ENCODE results near the gene TAF4B.
A peak's percentile ranks its signal among the peaks of the same experiment; 100 is the strongest.

TAF4B gene

DNA sequence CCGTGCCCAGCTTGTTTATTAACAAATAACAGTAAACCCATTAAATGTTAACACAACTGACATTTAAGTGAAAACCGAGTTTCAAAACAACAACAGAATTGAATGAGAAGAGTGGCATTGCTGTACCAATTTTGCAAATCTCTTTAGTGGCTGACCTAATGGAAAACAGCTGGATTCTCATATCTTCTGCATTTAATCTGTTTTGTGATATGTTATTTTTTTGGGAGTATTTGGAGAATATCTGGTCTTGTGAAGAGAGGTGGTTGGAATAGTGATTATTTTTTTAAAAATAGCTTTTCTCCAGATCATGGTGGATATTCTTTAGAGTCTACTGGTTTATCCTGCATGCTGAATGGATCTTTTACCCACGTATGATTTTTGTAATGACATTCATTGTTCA is 51.1 kb downstream of the TAF4B start:
- Histone ChIP-seq H3K27ac (no peak overlapping the region), H3K4me3 (IDR thresholded peaks at IDR 0.05; ENCODE audit: insufficient read depth, low read depth, low read length) (no peak overlapping the region), H3K36me3 (ENCODE audit: insufficient read depth) (peaks cover 35% of the 10 kb centered on the region; the same call in 1 of the 2 replicates), H2AFZ (ENCODE audit: low read depth) (no peak overlapping the region), H3K79me2 (ENCODE audit: insufficient read depth, low read depth) (no peaks in the 10 kb centered on the region; the same call in 1 of the 2 replicates), H3K27me3 (ENCODE audit: insufficient read depth, low read depth) (no peaks in the 10 kb centered on the region), H3K4me2 (no peak overlapping the region), H3K4me1 (ENCODE audit: low read depth, poor library complexity, severe bottlenecking) (peaks cover 39% of the 10 kb centered on the region), H3K9ac (no peak overlapping the region), H4K20me1 (ENCODE audit: insufficient read depth) (no peaks in the 10 kb centered on the region)
- TF ChIP-seq, protein P1, sequence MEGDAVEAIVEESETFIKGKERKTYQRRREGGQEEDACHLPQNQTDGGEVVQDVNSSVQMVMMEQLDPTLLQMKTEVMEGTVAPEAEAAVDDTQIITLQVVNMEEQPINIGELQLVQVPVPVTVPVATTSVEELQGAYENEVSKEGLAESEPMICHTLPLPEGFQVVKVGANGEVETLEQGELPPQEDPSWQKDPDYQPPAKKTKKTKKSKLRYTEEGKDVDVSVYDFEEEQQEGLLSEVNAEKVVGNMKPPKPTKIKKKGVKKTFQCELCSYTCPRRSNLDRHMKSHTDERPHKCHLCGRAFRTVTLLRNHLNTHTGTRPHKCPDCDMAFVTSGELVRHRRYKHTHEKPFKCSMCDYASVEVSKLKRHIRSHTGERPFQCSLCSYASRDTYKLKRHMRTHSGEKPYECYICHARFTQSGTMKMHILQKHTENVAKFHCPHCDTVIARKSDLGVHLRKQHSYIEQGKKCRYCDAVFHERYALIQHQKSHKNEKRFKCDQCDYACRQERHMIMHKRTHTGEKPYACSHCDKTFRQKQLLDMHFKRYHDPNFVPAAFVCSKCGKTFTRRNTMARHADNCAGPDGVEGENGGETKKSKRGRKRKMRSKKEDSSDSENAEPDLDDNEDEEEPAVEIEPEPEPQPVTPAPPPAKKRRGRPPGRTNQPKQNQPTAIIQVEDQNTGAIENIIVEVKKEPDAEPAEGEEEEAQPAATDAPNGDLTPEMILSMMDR (conservative IDR thresholded peaks at IDR 0.05; ENCODE audit: low read depth, low read length) = no peak

DNA sequence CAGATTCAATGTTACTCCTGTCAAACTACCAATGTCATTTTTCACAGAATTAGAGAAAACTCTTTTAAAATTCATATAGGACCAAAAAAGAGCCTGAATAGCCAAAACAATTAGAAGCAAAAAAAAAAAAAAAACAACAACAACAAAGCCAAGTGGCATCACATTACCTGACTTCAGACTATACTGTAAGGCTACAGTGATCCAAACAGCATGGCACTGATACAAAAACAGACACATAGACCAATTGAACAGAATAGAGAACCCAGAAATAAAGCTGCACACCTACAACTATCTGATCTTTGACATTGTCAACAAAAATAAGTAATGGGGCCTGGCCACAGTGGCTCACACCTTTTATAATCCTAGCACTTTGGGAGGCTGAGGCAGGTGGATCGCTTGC is 53.2 kb downstream of the TAF4B start:
- H3K36me3 ChIP-seq (ENCODE audit: insufficient read depth) = peaks cover 36% of the 10 kb centered on the region; the same call in 1 of the 2 replicates
- H3K27ac ChIP-seq = no peak overlapping the region
- no peak overlapping the region for H3K4me3 ChIP-seq (IDR thresholded peaks at IDR 0.05; ENCODE audit: insufficient read depth, low read depth, low read length)
- no peak overlapping the region for H2AFZ ChIP-seq (ENCODE audit: low read depth)
- H3K9ac ChIP-seq = no peak overlapping the region
- no peaks in the 10 kb centered on the region for H4K20me1 ChIP-seq (ENCODE audit: insufficient read depth)
- no peaks in the 10 kb centered on the region; the same call in 1 of the 2 replicates for H3K79me2 ChIP-seq (ENCODE audit: insufficient read depth, low read depth)
- TF ChIP-seq, protein P1 (conservative IDR thresholded peaks at IDR 0.05; ENCODE audit: low read depth, low read length) = no peak
- no peaks in the 10 kb centered on the region for H3K27me3 ChIP-seq (ENCODE audit: insufficient read depth, low read depth)
- no peak overlapping the region for H3K4me2 ChIP-seq
- peaks cover 39% of the 10 kb centered on the region for H3K4me1 ChIP-seq (ENCODE audit: low read depth, poor library complexity, severe bottlenecking)

DNA sequence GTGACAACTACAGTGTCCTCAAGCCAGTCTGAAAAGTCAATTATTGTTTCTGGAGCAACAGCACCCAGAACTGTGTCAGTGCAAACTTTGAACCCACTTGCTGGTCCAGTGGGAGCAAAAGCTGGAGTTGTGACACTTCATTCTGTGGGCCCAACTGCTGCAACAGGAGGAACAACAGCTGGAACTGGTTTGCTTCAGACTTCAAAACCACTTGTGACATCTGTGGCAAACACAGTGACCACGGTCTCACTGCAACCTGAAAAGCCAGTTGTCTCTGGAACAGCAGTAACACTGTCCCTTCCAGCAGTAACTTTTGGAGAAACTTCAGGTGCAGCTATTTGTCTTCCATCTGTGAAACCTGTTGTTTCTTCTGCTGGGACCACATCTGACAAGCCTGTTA is 59.8 kb downstream of the TAF4B start:
- H3K27ac ChIP-seq = peak overlapping the region; percentile 36; the same call in 1 of the 2 replicates
- TF ChIP-seq, protein P1 (conservative IDR thresholded peaks at IDR 0.05; ENCODE audit: low read depth, low read length) = no peak
- no peaks in the 10 kb centered on the region for H3K27me3 ChIP-seq (ENCODE audit: insufficient read depth, low read depth)
- peaks cover 22% of the 10 kb centered on the region; the same call in 1 of the 2 replicates for H3K36me3 ChIP-seq (ENCODE audit: insufficient read depth)
- no peak overlapping the region for H3K4me3 ChIP-seq (IDR thresholded peaks at IDR 0.05; ENCODE audit: insufficient read depth, low read depth, low read length)
- peaks cover 91% of the 10 kb centered on the region for H3K4me1 ChIP-seq (ENCODE audit: low read depth, poor library complexity, severe bottlenecking)
- H3K9ac ChIP-seq = no peak overlapping the region
- no peak overlapping the region; the same call in 1 of the 2 replicates for H3K4me2 ChIP-seq
- H3K79me2 ChIP-seq (ENCODE audit: insufficient read depth, low read depth) = peaks cover 47% of the 10 kb centered on the region
- no peak overlapping the region for H2AFZ ChIP-seq (ENCODE audit: low read depth)
- no peaks in the 10 kb centered on the region for H4K20me1 ChIP-seq (ENCODE audit: insufficient read depth)

DNA sequence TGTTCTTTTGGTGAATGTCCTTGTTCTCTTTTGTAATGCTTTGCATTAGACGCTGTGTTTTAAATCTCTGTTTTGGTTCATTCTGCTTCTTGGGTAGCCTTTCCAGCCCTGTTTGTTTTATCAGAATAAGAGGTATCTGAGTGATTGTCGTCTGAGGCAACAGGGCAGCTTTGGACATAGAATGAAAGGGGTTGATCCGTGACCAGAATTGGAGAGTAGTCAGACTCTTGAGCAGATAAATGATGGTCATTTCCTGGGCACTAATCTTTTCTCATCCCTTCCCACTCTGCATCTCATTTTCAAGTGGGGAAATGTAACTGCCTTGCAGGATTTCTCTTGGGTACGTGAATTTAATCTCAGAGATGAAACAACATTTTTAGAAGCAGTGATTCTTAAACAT is 61.4 kb downstream of the TAF4B start:
- H3K79me2 ChIP-seq (ENCODE audit: insufficient read depth, low read depth) = peaks cover 62% of the 10 kb centered on the region
- H3K4me3 ChIP-seq (IDR thresholded peaks at IDR 0.05; ENCODE audit: insufficient read depth, low read depth, low read length) = no peak overlapping the region
- peaks cover 91% of the 10 kb centered on the region for H3K4me1 ChIP-seq (ENCODE audit: low read depth, poor library complexity, severe bottlenecking)
- peaks cover 13% of the 10 kb centered on the region; the same call in 1 of the 2 replicates for H3K36me3 ChIP-seq (ENCODE audit: insufficient read depth)
- H3K27ac ChIP-seq = no peak overlapping the region
- H3K4me2 ChIP-seq = no peak overlapping the region
- no peaks in the 10 kb centered on the region for H3K27me3 ChIP-seq (ENCODE audit: insufficient read depth, low read depth)
- TF ChIP-seq, protein P1 (conservative IDR thresholded peaks at IDR 0.05; ENCODE audit: low read depth, low read length) = no peak
- no peak overlapping the region for H2AFZ ChIP-seq (ENCODE audit: low read depth)
- no peaks in the 10 kb centered on the region for H4K20me1 ChIP-seq (ENCODE audit: insufficient read depth)
- H3K9ac ChIP-seq = no peak overlapping the region

All from KMS-11 (cell line).